ENCODE measurements around the gene SH3GL1.
A peak's percentile ranks its signal among the peaks of the same experiment; 100 is the strongest.
"Not testable (repeated sequence)": the region's sequence is repeated elsewhere in the genome, so short reads cannot be mapped to it uniquely, and the experiment has no call there.

The SH3GL1 gene

DNA sequence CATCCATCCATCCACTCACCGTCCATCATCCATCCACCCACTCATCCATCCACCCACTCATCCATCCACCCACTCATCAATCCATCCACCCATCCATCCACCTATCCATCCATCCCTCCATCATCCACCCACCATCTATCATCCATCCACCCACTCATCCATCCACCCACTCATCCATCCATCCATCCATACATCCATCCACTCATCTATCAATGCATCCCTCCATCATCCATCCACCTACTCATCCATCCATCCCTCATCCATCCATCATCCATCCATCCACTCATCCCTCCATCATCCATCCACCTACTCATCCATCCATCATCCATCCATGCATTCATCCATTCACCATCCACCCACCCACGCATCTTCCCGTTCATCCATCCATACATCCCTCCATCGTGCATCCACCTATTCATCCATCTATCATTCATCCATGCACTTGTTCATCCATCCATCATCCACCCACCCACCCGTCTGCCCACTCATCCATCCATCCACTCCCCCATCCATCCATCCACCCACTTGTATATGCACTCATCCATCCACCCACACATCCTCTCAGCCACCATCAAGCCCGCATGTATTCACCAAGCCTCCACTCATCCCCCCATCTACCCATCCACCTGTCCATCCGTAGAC, 65.3 kb downstream of the SH3GL1 start:
- Histone ChIP-seq H2AFZ (ENCODE audit: low read depth) (no peak overlapping the region), H3K79me2 (ENCODE audit: insufficient read depth, low read depth) (no peaks in the 10 kb centered on the region), H3K27ac (no peak overlapping the region), H3K36me3 (ENCODE audit: insufficient read depth) (no peaks in the 10 kb centered on the region), H3K4me3 (IDR thresholded peaks at IDR 0.05; ENCODE audit: insufficient read depth, low read depth, low read length) (no peak overlapping the region), H3K9ac (no peak overlapping the region), H3K4me1 (ENCODE audit: low read depth, poor library complexity, severe bottlenecking) (no peaks in the 10 kb centered on the region), H3K4me2 (no peak overlapping the region), H4K20me1 (ENCODE audit: insufficient read depth) (no peaks in the 10 kb centered on the region), H3K27me3 (ENCODE audit: insufficient read depth, low read depth) (no peaks in the 10 kb centered on the region)
- TF ChIP-seq, protein P1, sequence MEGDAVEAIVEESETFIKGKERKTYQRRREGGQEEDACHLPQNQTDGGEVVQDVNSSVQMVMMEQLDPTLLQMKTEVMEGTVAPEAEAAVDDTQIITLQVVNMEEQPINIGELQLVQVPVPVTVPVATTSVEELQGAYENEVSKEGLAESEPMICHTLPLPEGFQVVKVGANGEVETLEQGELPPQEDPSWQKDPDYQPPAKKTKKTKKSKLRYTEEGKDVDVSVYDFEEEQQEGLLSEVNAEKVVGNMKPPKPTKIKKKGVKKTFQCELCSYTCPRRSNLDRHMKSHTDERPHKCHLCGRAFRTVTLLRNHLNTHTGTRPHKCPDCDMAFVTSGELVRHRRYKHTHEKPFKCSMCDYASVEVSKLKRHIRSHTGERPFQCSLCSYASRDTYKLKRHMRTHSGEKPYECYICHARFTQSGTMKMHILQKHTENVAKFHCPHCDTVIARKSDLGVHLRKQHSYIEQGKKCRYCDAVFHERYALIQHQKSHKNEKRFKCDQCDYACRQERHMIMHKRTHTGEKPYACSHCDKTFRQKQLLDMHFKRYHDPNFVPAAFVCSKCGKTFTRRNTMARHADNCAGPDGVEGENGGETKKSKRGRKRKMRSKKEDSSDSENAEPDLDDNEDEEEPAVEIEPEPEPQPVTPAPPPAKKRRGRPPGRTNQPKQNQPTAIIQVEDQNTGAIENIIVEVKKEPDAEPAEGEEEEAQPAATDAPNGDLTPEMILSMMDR (conservative IDR thresholded peaks at IDR 0.05; ENCODE audit: low read depth, low read length), result no peak

DNA sequence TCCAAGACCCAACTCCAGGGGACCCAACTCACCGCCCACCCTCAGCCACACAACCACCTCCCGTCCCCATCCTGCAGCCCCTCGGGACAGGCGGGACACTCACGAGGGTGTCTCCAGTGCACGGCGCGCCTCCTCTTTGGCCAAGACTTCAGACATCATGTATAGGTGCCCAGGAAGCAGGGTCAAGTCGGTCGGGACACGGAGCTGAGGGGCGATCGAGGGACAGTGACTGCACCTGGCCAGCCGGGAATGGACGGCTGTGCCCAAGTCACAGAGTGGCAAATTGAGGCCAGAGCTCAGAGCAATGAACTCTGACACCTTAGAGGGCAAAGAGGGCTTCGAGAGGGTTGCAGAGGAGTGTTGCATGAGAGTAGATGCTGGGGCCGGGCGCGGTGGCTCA, 70.5 kb downstream of the SH3GL1 start:
- no peak overlapping the region for H3K27ac ChIP-seq
- no peaks in the 10 kb centered on the region for H3K36me3 ChIP-seq (ENCODE audit: insufficient read depth)
- TF ChIP-seq, protein P1 (conservative IDR thresholded peaks at IDR 0.05; ENCODE audit: low read depth, low read length), result no peak
- no peak overlapping the region for H3K4me2 ChIP-seq
- no peaks in the 10 kb centered on the region for H3K27me3 ChIP-seq (ENCODE audit: insufficient read depth, low read depth)
- H3K79me2 ChIP-seq (ENCODE audit: insufficient read depth, low read depth), result no peaks in the 10 kb centered on the region
- no peaks in the 10 kb centered on the region for H4K20me1 ChIP-seq (ENCODE audit: insufficient read depth)
- H3K4me1 ChIP-seq (ENCODE audit: low read depth, poor library complexity, severe bottlenecking), result no peaks in the 10 kb centered on the region
- no peak overlapping the region for H3K9ac ChIP-seq
- H2AFZ ChIP-seq (ENCODE audit: low read depth), result no peak overlapping the region
- no peak overlapping the region for H3K4me3 ChIP-seq (IDR thresholded peaks at IDR 0.05; ENCODE audit: insufficient read depth, low read depth, low read length)

DNA sequence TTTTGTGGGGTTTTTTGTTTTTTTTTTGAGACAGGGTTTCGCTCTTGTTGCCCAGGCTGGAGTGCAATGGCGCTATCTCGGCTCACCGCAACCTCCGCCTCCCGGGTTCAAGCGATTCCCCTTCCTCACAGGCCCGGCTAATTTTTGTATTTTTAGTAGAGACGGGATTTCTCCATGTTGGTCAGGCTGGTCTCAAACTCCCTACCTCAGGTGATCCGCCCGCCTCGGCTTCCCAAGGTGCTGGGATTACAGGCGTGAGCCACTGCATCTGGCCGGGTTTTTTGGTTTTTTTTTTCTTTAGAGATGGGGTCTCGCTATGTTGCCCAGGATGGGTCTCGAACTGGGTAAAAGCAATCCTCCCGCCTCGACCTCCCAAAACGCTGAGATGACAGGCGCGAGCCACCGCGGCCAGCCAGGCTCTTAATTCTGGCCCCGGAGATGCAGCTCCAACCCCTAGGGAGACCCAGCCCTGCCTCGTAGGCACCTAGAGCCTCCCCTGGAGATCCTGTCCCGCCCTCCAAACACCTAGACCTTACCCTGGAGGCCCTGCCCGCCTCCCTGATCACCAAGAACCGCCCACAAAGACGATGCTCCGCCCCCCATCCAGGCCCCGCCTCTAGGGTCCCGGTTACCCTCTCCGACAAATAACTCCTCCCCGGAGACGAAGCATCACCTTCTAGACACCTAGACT, 71.2 kb downstream of the SH3GL1 start:
- H3K27ac ChIP-seq; H3K27me3 ChIP-seq (ENCODE audit: insufficient read depth, low read depth); H2AFZ ChIP-seq (ENCODE audit: low read depth); H3K9ac ChIP-seq; H3K79me2 ChIP-seq (ENCODE audit: insufficient read depth, low read depth); H3K36me3 ChIP-seq (ENCODE audit: insufficient read depth); H3K4me3 ChIP-seq (IDR thresholded peaks at IDR 0.05; ENCODE audit: insufficient read depth, low read depth, low read length); H4K20me1 ChIP-seq (ENCODE audit: insufficient read depth); H3K4me1 ChIP-seq (ENCODE audit: low read depth, poor library complexity, severe bottlenecking): not testable (repeated sequence)
- H3K4me2 ChIP-seq, result peak overlapping the region; percentile 36; the same call in 1 of the 2 replicates

DNA sequence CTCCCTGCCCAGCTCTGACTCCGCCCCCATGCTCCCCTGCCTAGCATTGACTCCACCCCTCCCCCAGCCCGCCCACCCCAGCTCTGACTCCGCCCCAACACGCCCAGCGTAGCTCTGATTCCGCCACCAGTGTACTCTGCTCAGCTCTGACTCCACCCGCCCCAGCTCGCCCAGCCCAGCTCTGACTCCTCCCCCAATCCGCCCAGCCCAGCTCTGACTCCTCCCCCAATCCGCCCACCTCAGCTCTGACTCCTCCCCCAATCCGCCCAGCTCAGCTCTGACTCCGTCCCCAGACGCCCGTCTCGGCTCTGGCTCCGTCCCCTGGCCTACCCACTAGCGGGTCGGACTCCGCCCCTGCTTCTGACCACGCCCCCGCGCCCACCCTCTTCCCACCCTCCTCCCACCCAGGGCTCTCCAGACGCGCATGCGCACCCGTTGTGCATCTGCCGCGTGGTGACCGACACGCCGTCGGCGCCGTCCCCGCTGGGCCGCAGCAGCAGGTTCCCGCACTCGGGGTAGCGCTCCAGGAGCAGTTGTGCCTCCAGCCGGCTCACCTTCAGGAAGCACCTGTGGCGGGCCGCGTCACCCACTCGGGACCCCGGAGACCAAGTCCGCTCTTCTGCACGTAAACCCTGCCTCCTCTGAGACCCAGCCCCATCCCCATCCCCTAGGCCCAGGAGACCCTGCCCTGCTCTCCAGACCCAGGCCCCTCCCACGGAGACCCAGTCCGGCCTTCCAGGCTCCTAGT, 71.9 kb downstream of the SH3GL1 start:
- Histone ChIP-seq H3K4me3 (IDR thresholded peaks at IDR 0.05; ENCODE audit: insufficient read depth, low read depth, low read length) (no peak overlapping the region), H2AFZ (ENCODE audit: low read depth) (no peak overlapping the region), H3K27me3 (ENCODE audit: insufficient read depth, low read depth) (no peaks in the 10 kb centered on the region), H4K20me1 (ENCODE audit: insufficient read depth) (no peaks in the 10 kb centered on the region), H3K9ac (no peak overlapping the region), H3K36me3 (ENCODE audit: insufficient read depth) (no peaks in the 10 kb centered on the region), H3K27ac (no peak overlapping the region), H3K4me1 (ENCODE audit: low read depth, poor library complexity, severe bottlenecking) (no peaks in the 10 kb centered on the region), H3K4me2 (peak overlapping the region; percentile 36; the same call in 1 of the 2 replicates), H3K79me2 (ENCODE audit: insufficient read depth, low read depth) (no peaks in the 10 kb centered on the region)
- TF ChIP-seq, protein P1 (conservative IDR thresholded peaks at IDR 0.05; ENCODE audit: low read depth, low read length), result no peak

All from KMS-11 (cell line).